ENCODE results near the gene CYP3A5.
"Not testable (repeated sequence)": the region's sequence is repeated elsewhere in the genome, so short reads cannot be mapped to it uniquely, and the experiment has no call there.

The CYP3A5 gene

DNA sequence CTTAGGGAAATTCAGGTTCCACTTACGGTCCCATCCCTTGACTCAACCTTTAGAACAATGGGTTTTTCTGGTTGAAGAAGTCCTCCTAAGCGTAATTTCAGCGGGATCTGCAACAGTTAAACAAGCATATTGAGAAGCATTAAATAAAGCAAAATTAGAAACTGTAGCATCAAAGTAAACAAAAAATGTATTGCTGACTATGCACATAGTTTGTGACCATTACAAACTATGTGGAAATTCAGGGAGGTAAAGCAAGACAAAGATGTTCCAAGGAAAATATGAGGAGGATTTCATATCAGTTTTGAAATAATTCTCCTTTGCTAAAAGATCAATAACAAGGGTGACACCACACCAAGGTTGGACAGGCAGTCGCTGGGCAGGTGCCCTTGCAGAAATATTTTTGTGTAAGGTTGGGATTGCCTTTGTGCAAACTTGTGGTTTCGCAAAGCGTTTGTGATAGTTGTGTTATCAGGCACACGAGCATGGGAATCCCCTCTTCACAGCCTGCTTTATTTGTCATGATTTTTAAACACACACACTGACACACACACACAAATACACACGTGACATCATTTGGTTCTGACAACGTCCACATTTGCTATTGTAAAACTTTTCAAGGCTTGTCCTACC is 5.4 kb upstream of the CYP3A5 start:
- DNase-seq: no peak

DNA sequence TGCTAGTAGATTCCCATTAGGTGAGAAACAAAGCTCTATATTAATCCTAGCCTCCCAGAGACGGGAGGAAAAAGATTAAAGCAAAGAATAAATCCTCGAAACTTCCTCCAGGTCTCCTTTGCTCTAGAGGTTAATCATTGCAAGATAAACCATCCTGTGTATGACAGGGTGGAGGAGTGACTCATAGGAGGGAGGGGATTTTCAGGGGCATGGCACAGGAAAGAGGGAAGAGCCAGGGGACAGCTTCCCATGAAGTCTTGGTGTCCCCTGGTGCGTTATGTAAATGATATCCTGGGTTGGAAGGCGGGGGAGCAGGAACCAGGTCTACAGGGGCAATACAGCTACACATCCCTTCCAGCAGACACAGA is 780 bp downstream of the CYP3A5 start:
- DNase-seq: no peak

DNA sequence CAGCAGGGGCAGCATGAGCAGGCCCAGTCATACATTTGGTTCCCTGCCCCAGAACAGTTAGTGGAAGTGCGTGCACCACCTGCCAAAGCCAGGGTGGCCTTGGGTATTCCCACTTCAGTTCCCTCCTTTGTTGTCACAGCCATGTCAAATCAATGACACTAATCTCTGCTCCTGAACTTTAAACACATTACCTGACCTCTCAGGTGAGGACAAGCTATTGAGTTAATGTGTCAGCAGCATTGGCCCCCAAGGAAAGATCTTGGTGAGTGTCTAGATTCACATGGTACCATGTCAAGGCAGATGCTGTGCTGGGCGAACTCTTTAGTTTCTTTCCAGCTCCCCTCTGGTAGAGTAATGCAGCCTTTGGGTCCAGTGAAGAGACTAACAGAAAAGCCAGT is 2.1 kb downstream of the CYP3A5 start:
- DNase-seq: no peak

DNA sequence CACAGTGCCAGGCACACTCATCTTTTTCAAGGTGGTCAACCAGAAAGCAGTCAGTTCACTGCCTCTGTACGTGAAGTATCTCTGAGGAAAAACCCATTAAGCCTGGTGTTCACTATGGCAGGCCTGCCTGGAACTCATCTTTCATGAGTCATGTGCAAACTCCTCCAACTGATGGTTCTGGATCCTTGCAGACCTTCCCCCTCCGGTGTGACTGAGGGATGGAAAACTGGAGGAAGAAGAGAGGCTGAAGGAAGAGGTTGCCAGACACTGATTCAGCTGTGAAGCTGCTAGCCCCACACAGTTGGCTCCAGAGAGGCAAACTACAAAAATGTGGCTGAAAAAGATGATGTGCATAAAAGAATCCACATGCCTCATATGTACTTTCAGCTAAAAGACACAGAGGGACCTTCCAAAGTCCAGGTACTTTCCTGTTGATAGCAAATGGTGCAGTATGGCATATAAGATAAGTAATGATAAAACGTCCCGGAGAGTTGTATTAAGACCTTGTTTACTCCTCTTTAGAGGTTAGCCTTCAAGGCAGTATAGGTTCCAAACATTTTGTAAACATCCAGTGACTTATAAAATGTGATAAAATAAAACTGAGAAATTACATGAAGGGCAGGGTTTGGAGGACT is 2.7 kb downstream of the CYP3A5 start:
- no peak for DNase-seq

DNA sequence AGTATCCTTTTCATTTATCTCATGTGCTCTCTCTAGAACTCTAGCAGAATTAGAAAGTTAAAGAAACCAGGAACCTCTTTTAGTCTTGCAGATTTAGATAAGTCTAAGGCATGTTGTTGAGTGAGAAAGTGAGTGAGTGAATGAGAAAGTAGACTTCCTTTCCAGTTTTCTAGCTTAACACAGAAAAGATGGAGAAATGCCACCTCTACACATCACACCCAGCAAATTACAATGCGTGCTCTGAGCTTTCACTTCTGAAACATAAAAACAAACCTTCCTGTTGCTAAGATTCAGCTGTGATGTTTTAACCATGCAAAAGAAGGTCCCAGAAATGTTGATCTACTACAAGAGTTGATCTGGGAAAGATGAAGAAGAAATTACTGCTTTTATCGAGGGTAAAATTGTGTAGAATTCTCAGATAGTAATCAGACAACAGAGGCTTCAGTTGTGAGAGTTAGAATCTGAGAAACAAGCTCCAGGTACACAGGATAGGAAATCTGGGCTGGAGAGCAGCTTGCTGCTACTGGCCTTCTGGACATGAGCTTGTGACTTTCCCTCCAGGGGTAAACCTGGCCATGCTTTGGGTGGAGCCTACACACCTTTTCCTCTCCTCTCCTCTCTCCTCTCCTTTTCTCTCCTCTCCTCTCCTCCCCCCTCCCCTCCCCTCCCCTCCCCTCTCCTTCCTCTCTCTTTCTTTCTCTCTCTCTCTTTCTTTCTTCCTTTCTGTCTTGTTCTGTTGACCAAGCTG is 4.6 kb downstream of the CYP3A5 start:
- no peak for DNase-seq

DNA sequence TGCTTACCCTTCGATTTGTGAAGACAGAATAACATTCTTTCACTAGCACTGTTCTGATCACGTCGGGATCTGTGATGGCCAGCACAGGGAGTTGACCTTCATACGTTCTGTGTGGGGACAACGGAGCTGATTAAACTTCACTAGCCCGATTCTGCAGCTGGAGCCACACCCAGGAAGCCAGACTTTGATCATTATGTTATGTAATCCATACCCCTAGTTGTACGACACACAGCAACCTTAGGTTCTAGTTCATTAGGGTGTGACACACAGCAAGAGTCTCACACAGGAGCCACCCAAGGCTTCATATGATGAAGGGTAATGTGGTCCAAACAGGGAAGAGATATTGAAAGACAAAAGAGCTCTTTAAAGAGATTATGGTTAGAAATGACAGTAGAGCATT is 7.2 kb downstream of the CYP3A5 start:
- DNase-seq: no peak

DNA sequence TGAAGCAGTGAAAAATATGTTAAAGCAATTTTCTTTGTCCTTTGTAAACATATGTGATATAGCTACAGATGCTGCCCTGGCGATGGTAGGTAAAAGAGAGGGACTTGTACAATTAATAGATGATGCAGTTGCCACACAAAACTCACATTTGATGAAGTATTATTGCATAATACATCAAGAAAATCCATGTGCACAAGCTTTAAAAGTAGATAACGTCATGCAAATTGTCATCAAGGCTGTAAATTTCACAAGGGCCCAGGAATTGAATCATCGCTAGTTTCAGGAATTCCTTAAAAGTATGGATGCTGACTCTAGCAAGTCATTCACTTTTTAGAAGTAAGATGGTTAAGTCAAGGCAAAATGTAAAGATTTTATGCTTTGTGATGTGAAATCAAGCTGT is 10.0 kb downstream of the CYP3A5 start:
- no peak for DNase-seq

DNA sequence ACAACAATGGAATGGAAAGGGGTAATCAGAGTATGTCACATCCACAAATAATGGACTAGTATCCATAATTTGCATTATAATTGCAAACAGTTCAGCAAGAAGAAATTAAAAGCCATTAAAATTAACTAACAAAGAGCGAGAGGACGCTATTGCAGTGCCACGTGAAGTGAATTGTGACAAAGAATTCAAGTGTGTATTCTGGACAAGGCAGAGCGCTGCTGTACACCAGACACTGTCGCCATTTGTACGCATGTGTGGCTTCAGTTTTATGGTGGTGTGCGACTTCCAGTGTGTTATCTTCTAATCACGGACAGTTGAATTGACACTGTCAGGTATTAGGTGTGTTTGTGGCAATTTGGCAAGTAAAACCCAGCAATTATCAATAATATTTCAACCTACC is 11.3 kb downstream of the CYP3A5 start:
- no peak for DNase-seq

DNA sequence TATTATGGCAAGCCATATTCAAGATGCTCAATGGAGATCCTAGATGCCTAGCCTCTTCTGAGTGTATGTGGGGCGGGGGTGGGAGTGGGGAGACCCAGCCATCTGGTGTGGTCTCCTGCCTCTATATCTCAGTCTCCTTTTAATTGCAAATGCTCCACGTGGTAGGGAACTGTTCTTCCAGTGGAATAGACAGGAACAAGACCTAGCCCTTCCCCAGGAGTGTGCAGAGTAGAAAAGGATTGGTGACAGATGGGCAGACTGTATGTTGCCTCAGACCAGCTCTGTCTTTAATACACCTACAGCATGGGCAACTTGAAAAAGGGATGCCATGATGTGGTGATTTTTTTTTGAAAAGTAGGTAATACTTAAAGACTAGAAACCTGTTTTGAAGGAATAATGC is 12.6 kb downstream of the CYP3A5 start:
- no peak for DNase-seq

DNA sequence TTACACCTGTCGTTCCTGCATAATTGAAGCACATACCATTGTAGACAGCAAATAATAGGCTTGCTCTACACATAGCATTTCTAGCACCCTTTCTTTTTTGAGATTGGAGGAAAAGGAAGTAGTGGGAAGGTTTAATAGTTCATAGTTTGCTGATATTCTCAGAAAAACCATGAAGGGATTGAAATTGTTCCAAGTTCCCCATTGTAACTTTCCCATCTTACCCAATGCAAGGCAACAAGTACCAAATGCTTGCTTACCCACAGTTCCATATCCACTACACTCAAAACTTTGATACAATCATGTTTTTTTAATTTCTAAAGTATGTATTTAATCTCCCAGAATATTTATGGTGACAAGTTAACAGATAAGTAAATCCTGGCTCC is 13.8 kb downstream of the CYP3A5 start:
- DNase-seq: no peak

DNA sequence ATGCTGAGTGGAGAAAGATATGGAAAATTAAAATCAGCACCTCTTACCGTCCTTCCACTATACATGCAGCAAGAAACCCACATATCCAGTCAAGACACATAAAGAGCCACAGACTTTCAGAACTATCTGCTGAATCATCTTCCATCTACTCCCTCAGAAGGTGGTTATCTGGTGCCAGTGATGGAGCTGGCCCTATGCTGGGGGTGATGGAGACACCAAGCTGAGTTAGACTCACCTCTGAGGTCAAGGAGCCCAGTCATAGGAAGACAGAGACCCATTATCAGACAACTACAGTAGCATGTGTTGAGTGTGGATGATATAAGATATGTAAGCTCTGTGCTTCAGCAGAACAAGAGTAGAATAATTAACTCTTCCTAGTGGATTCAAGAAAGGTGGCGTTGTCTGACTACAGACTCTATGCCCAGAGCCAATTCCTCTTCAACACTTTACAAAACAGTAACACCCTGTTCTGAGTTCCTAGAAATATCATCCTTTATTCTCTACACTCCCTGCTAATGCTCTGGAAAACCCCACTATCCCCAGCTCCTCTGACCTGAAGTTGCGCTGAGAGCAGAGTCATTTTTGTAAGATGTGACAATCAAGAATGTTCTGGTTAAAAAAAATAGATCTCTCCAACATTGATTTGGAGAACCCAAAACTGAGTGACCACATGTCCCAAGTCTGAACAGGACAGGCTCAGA is 14.3 kb downstream of the CYP3A5 start:
- DNase-seq: no peak

DNA sequence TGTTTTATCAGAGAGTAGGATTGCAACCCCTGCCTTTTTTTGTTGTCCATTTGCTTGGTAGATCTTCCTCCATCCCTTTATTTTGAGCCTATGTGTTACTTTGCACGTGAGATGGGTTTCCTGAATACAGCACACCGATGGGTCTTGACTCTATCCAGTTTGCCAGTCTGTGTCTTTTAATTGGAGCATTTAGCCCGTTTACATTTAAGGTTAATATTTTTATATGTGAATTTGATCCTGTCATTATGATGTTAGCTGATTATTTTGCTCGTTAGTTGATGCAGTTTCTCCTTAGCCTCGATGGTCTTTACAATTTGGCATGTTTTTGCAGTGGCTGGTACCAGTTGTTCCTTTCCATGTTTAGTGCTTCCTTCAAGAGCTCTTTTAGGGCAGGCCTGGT is 21.9 kb downstream of the CYP3A5 start:
- DNase-seq: not testable (repeated sequence)

DNA sequence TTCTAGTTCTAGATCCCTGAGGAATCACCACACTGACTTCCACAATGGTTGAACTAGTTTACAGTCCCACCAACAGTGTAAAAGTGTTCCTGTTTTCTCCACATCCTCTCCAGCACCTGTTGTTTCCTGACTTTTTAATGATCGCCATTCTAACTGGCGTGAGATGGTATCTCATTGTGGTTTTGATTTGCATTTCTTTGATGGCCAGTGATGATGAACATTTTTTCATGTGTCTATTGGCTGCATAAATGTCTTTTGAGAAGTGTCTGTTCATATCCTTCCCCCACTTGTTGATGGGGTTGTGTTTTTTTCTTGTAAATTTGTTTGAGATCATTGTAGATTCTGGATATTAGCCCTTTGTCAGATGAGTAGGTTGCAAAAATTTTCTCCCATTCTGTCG is 25.2 kb downstream of the CYP3A5 start:
- not testable (repeated sequence) for DNase-seq

DNA sequence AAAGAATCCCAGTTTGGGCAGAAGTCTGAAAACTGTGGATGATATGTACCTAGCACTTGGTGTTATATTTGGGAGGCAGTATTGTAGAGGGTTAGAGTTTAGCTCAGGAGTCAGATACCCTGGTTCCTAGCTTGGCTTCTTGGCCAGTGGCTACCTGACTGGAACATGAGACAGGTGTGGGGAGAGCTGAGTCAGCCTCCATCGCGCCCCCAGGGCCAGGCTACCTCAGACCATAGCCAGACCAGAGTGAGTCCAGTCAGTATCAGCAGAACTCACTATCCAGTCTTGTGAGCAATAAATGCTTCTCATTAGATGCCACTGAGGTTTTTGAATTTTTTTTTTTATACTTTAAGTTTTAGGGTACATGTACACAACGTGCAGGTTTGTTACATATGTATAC is 26.0 kb downstream of the CYP3A5 start:
- no peak for DNase-seq

DNA sequence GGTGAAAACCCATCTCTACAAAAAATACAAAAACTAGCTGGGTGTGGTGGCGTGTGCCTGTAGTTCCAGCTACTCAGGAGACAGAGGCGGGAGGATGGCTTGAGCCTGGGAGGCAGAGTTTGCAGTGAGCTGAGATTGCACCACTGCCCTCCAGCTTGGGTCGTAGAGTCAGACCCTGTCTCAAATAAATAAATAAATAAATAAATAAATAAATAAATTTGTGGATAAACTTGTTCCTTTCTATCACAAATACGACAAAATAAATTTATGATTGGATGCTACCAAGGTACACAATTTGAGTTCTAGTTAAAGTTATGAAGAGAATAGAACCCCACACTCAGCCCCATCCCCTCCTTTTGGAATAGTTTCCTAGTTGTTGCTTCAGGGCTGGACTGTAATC is 26.5 kb downstream of the CYP3A5 start:
- DNase-seq: not testable (repeated sequence)

DNA sequence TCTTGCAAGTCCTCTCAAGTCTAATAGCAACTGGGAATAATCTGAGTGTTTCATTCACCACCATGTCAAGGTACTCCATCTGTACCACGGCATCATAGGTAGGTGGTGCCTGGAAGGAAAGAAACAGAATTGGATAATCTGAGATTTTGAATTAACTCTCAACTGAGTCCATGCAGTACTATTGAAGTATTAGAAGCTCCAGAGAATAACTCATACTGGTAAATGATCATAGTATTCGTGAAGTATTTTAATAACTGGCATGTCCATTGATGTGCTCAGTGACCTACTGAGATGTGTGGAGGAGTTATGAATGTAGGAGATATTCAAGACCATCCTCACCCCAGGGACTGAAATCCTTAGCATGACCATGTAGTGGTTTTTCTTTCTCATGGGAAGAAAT is 27.1 kb downstream of the CYP3A5 start:
- DNase-seq: no peak

DNA sequence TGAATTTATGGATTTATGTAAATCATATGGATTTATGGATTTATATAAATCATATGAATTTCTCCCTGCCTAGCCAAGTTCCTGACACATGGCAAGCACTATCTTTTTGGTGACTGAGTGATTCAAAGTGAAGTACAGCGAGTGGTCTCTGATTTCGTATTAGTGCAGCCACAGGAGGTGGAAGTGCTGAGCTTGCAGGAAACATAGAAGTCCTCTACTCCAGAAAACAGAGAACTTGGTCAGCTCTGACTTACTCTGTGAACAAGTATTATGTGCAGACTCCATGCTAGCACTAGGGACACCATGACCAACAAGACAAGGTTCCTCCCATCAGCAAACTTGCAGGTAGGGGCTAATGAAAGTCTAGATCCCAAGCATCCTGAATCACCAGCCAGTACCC is 28.5 kb downstream of the CYP3A5 start:
- no peak for DNase-seq

DNA sequence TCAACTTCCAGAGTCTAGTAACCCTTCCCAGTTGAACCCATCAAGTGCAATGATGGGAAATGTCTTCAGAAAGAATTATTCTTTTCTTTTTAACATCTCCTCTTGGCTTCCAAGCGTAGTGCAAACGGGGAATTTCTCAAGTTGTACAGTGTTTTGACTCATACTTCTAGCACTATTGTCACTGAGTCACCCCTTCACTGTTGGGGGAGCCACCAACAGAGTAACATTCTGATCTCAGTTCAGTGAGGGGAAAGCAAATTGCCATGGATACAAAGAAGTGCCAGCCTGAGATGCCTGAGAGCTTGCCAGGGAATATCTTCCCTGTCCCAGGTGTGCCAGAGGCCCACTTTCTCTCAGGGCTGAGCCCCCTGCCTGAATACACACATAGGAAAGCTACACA is 31.0 kb downstream of the CYP3A5 start:
- DNase-seq: no peak

DNA sequence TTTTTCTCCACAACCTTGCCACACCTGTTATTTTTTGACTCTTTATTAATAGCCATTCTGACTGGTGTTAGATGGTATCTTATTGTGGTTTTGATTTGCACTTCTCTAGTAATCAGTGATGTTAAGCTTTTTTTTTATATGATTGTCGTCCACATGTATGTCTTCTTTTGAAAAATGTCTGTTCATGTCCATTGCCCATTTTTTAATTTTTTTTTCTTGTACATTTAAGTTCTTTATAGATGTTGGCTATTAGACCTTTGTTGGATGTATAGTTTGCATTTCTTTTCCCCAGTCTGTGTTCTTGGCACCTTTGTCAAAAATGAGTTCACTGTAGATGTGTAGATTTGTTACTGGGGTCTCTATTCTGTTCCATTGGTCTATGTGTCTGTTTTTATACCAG is 34.2 kb downstream of the CYP3A5 start:
- no peak for DNase-seq

DNA sequence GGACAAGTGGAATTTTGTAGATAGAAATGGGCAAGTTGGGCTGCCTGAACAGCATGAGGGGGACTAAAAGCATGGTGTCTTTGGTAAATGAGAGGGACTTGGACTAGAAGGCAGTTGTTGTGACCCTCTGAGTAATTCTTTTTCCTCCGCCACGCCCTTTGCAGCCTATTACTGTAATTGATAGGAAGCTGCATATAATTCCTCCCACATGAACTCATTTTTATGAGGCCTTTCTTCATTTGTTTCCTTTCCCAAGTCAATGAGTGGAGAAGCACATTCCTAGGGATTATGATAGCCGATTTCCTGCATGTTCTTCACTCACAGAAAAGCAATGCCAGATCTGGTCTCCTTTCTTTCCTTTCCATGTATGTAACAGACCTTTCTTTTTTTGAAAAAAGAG is 35.4 kb downstream of the CYP3A5 start:
- DNase-seq: no peak

DNA sequence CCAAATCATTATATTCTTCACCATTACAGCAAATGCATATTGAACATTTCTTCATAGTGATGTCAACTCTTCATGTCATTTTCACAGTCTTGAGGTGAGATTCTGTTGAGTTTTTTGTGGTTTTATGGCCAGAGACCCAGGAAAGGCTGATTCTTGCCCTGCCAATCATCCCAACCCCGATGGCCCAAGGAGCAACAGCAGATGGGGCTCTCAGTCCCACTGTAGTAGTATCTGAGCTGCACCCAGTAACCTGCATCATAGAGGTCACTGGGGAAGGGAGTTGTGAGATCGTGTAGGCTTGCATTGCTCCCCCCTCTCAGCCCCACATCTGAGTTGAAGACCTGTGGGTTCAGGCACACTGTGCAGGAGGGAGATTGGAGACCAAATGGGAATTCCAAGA is 36.3 kb downstream of the CYP3A5 start:
- DNase-seq: no peak

DNA sequence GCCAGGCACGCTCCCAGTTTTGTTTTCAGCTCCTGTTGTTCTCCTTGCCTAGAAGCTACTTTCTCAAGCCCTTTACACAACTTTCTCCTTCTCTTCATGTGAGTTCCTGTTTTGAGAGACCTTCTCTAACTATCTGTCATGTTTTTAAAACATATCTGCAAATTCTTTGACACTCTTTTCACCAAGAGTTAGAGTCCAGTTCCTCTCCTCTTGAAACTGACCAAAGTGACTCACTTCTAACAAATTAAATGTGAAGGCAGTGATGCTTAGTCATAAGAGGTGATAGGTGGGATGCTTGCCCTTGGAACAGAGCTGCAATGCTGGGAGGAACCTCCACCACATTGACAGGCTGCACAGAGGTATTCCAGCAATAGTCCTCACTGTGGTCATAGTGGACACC is 37.8 kb downstream of the CYP3A5 start:
- DNase-seq: no peak

DNA sequence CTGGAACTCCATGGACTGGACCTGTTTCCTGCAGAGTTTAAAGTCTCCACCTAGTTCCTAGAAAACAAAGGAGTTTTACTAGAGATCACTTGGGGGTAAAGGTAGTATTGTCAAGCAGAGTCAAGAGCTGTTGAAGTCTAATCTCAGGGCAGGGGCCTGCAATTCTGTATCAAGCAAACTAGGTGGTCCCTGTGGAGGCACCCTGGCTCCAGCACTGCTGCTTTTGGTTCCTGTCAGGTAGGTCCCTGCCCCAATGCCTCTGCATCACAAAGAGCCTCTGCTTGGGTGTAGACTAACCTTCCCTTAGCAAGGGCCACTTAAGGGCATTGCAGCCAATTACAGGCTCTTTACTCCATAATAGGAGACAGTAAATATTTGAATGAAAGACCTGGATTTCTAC is 40.5 kb downstream of the CYP3A5 start:
- DNase-seq: no peak

DNA sequence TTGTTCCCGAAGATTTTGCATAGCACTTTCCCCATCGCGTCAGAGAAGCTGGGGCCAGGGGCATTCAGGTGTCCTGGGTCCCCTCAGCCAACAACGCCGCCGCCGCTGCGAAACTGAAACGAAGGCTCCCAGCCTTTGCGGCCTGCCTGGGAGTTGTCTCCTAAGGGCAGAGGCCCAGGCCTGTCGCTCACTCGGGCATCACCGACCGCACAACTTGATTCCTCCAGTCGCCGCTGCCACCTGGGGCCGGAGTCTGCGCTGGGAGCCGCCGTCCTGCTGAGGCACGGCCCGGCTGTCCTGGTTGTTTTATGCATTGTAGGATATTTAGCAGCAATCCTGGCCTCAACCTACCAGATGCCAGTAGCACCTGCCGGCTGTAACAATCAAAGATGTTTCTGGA is 41.1 kb downstream of the CYP3A5 start:
- DNase-seq: no peak

Measured in activated CD4-positive, CD25-positive, alpha-beta regulatory T cell (primary cell).